HepG2 (cell line): Measurements from ENCODE around the gene ZNF684. TPM values are rescaled to one million over a fixed set of nuclear protein-coding genes. Genes with fewer than 3 reads are reported as not detected.

Source experiments
- FOXC1 ChIP-seq: sonication (generic); formaldehyde crosslinking; IDR thresholded peaks from 2 replicates; pipeline ENCODE4 v1.8.0; 2022; ENCODE audit warnings: mild to moderate bottlenecking, missing genetic modification reagents, borderline replicate concordance
- FOXP1 ChIP-seq, 2 experiments: fragments of 450-650 bp in 1 of 2; IDR thresholded peaks; 2 replicates each; pipeline ENCODE4 v1.6.1; 2017 to 2018; ENCODE audit warnings: antibody characterized with exemption in 1 of 2
- HINFP ChIP-seq: sonication (generic); formaldehyde crosslinking; IDR thresholded peaks from 2 replicates; pipeline ENCODE4 v1.4.0; 2020; ENCODE audit warnings: low read depth, mild to moderate bottlenecking, missing genetic modification reagents
- HIVEP1 ChIP-seq: sonication (generic); formaldehyde crosslinking; IDR thresholded peaks from 2 replicates; pipeline ENCODE4 v1.4.0; 2020; ENCODE audit warnings: mild to moderate bottlenecking, missing genetic modification reagents
- HMGA1 ChIP-seq: sonication (generic); formaldehyde crosslinking; conservative IDR thresholded peaks from 2 replicates; pipeline ENCODE4 v1.4.0; 2020; ENCODE audit warnings: missing genetic modification reagents
- HNF1A ChIP-seq, 2 experiments: sonication (generic) in 1 of 2; formaldehyde crosslinking in 1 of 2; IDR thresholded peaks; 2 replicates each; pipeline versions ENCODE4 v1.4.0 to v1.6.1; 2016 to 2020; ENCODE audit warnings: borderline replicate concordance in 1 of 2, low read depth in 1 of 2, mild to moderate bottlenecking in 1 of 2, missing genetic modification reagents in 1 of 2
- IKZF1 ChIP-seq: fragments of 450-650 bp; IDR thresholded peaks from 2 replicates; pipeline ENCODE4 v1.7.1; 2016
- MEF2D ChIP-seq: sonication (generic); formaldehyde crosslinking; IDR thresholded peaks from 2 replicates; pipeline ENCODE4 v1.5.1; 2020; ENCODE audit warnings: mild to moderate bottlenecking, missing genetic modification reagents
- MIXL1 ChIP-seq: IDR thresholded peaks from 2 replicates; pipeline ENCODE4 v1.6.1; 2016
- MYC ChIP-seq: sonication (generic); formaldehyde crosslinking; IDR thresholded peaks from 2 replicates; pipeline ENCODE4 v1.9.0; 2021; ENCODE audit warnings: missing genetic modification reagents, borderline replicate concordance
- NFIB ChIP-seq: sonication (generic); formaldehyde crosslinking; IDR thresholded peaks from 2 replicates; pipeline ENCODE4 v1.9.0; 2021; ENCODE audit warnings: missing genetic modification reagents, mild to moderate bottlenecking, borderline replicate concordance
- PTBP1 ChIP-seq: fragments of 200-400 bp; formaldehyde crosslinking; IDR thresholded peaks from 2 replicates; pipeline ENCODE4 v1.6.1; 2018; ENCODE audit warnings: low read length, low read depth; ENCODE audit not compliant: poor library complexity, severe bottlenecking
- SIN3A ChIP-seq: IDR thresholded peaks from 2 replicates; pipeline ENCODE4 v1.6.1; 2011; ENCODE audit warnings: low read depth, mild to moderate bottlenecking, control low read depth, low read length, borderline replicate concordance
- TSC22D2 ChIP-seq: sonication (generic); formaldehyde crosslinking; IDR thresholded peaks from 2 replicates; pipeline ENCODE4 v1.5.1; 2020; ENCODE audit warnings: missing genetic modification reagents, mild to moderate bottlenecking, borderline replicate concordance
- ZNF20 ChIP-seq: sonication (generic); formaldehyde crosslinking; IDR thresholded peaks from 2 replicates; pipeline ENCODE4 v1.4.0; 2020; ENCODE audit warnings: mild to moderate bottlenecking, moderate library complexity, missing genetic modification reagents
- ZNF235 ChIP-seq: sonication (generic); formaldehyde crosslinking; IDR thresholded peaks from 2 replicates; pipeline ENCODE4 v1.8.1; 2023; ENCODE audit warnings: mild to moderate bottlenecking, missing genetic modification reagents, borderline replicate concordance
- ZNF577 ChIP-seq: sonication (generic); formaldehyde crosslinking; IDR thresholded peaks from 2 replicates; pipeline ENCODE4 v1.4.0; 2020; ENCODE audit warnings: mild to moderate bottlenecking, low read depth, missing genetic modification reagents, borderline replicate concordance
- ZNF646 ChIP-seq: sonication (generic); formaldehyde crosslinking; IDR thresholded peaks from 2 replicates; pipeline ENCODE4 v1.9.0; 2021; ENCODE audit warnings: mild to moderate bottlenecking, missing genetic modification reagents
- polyA plus RNA-seq, 8 experiments: library from polyadenylated mRNA; depleted of rRNA in 3 of 8; stranded (reverse) in 7 of 8; unstranded in 1 of 8; fragments of >200 nt; fragmentation: Illumina TruSeq in 4 of 8; extraction: Trizol in 4 of 8; gene quantifications; 2 replicates each; pipeline versions ENCODE4 v1.2.1 to v1.2.3, GENCODE V29; 2011 to 2016; ENCODE audit warnings: low read depth in 4 of 8, missing spikeins in 1 of 8, mixed read lengths in 1 of 8; ENCODE audit not compliant: insufficient read depth in 1 of 8
- total RNA-seq, 5 experiments: library from RNA; depleted of rRNA; stranded (reverse); fragments of >200 nt; fragmentation: Illumina TruSeq; extraction: Trizol; gene quantifications; 2 replicates each; pipeline ENCODE4 v1.2.3, GENCODE V29; 2016; ENCODE audit warnings: low read depth in 1 of 5

The ZNF684 gene
- total and polyA plus RNA-seq, 2 of the 13 experiments (the other 11 are each of a cell fraction or from before 2014, with no cell fraction given): 6.5 to 15.2 TPM

- TF ChIP-seq HINFP (CRISPR knock-in tag) (no peak), FOXP1 (IDR thresholded peaks at IDR 0.05) (no peak), FOXP1 (CRISPR knock-in tag; IDR thresholded peaks at IDR 0.05) (no peak), ZNF235 (CRISPR knock-in tag) (no peak), HMGA1 (CRISPR knock-in tag) (no peak), ZNF577 (CRISPR knock-in tag) (no peak), TSC22D2 (no peak), PTBP1 (no peak), IKZF1 (no peak), HNF1A (IDR thresholded peaks at IDR 0.05; ENCODE audit: low read depth) (no peak), HNF1A (CRISPR knock-in tag; IDR thresholded peaks at IDR 0.05; ENCODE audit: borderline replicate concordance) (no peak), MEF2D (CRISPR knock-in tag) (no peak), NFIB (CRISPR knock-in tag) (no peak), ZNF646 (no peak), FOXC1 (CRISPR knock-in tag) (no peak), ZNF20 (no peak), SIN3A (no peak), MYC (no peak), MIXL1 (CRISPR knock-in tag) (0 out of 2 replicates have a peak, but pooled peaks have one; percentile 12), HIVEP1 (CRISPR knock-in tag) (no peak)
Measured at GRCh38 chr1:40530735-40531380, 579 bp upstream of the ZNF684 start (continued).
